Left ventricle myocardium inferior (tissue), 1 donor: Measurements from ENCODE around the gene BRD7. TPM values are rescaled to one million over a fixed set of nuclear protein-coding genes. Genes with fewer than 3 reads are reported as not detected.

Experiments
- DNase-seq: peaks from one replicate; pipeline ENCODE4 v3.0.0-alpha.2; 2020
- H3K27ac ChIP-seq: fragments of 200-600 bp; replicated peaks from 2 replicates; pipeline ENCODE4 v1.8.0; 2021
- H3K27me3 ChIP-seq: fragments of 200-600 bp; 2 replicates; pipeline ENCODE4 v1.8.0; 2021; ENCODE audit warnings: low read depth
- H3K36me3 ChIP-seq: fragments of 200-600 bp; 2 replicates; pipeline ENCODE4 v1.8.0; 2021
- H3K4me1 ChIP-seq: fragments of 200-600 bp; 2 replicates; pipeline ENCODE4 v1.8.0; 2021
- H3K4me3 ChIP-seq: fragments of 200-600 bp; 2 replicates; pipeline ENCODE4 v1.8.0; 2021; ENCODE audit warnings: mild to moderate bottlenecking, moderate library complexity
- H3K9me3 ChIP-seq: fragments of 200-600 bp; replicated peaks from 2 replicates; pipeline ENCODE4 v1.8.0; 2021
- CTCF ChIP-seq: fragments of 200-600 bp; IDR thresholded peaks from 2 replicates; pipeline ENCODE4 v1.8.0; 2021; ENCODE audit warnings: antibody characterized with exemption, mild to moderate bottlenecking, borderline replicate concordance
- intact Hi-C: fragments of 100-400 bp; cut with micrococcal nuclease; formaldehyde crosslinking; loops from one replicate; pipeline ENCODE4 v1.11.0; 2022
- total RNA-seq: library from RNA; stranded (reverse); fragmentation: NEBNext Ultra II Directional; extraction: Animal tissue kit (Norgen Biotek cat#: 25700); gene quantifications from one replicate; pipeline ENCODE4 v1.2.1, GENCODE V29; 2021
- donor health status: DM: no; HTN: yes; CAD: no; lungs with severe emphysema.

BRD7 gene
- total RNA-seq, 1 donor from 2014 or later = 52.3 TPM

- Histone ChIP-seq H3K9me3 (no peaks in the 10 kb centered on the region), H3K4me3 (no peak overlapping the region), H3K27ac (no peak overlapping the region), H3K4me1 (peaks cover 5% of the 10 kb centered on the region), H3K27me3 (peaks cover 7% of the 10 kb centered on the region), H3K36me3 (no peaks in the 10 kb centered on the region)
- intact Hi-C loops = no loop called here
- DNase-seq = no peak
- TF ChIP-seq CTCF = no peak
Measured at GRCh38 chr16:50302472-50303005, 66.2 kb downstream of the BRD7 start.

GRCh38 chr16:50301626-50302471, 66.9 kb downstream of the BRD7 start:
- no peak for DNase-seq
- Histone ChIP-seq H3K9me3 (no peaks in the 10 kb centered on the region), H3K4me3 (no peak overlapping the region), H3K4me1 (peaks cover 10% of the 10 kb centered on the region), H3K27me3 (peaks cover 7% of the 10 kb centered on the region), H3K36me3 (no peaks in the 10 kb centered on the region), H3K27ac (no peak overlapping the region)
- intact Hi-C loops = no loop called here
- TF ChIP-seq CTCF = no peak

- peaks cover 7% of the 10 kb centered on the region for H3K27me3 ChIP-seq
- no peak for DNase-seq
- H3K36me3 ChIP-seq = no peaks in the 10 kb centered on the region
- intact Hi-C loops = no loop called here
- no peak for TF ChIP-seq CTCF
- no peaks in the 10 kb centered on the region for H3K9me3 ChIP-seq
- no peak overlapping the region for H3K4me3 ChIP-seq
- H3K4me1 ChIP-seq = peaks cover 10% of the 10 kb centered on the region
- no peak overlapping the region for H3K27ac ChIP-seq
Measured at GRCh38 chr16:50300942-50301625, 67.7 kb downstream of the BRD7 start.

DNA sequence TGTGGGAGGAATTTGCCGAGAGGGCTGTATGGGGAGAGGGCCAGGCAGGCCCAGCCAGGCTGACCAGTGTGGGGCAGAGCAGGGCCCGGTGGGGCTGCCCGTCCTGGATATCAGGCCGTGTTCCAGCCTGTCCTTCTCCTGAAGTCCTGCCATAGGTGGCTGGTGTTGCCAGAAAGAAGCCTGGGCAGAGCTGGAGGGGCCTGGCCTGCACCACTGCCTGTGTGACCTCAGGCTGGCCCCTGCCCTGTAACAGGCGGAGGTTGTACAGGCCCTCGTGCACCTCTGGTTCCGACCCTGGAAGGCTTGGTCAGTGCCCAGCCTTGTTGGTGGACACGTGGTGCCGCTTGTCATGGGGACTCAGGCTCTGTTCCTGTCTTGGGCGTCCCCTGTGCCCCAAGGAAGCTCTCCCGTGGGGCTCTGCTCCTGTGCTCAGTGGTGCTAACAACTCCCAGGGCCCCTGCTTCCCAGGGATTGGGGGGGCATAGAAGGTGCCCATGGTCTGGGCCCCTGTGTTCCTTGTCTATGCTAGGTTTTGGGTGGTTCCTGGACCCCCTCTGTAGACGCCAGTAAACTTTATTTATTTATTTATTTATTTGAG, 69.2 kb downstream of the BRD7 start:
- no peak for DNase-seq
- Histone ChIP-seq H3K27ac (no peak overlapping the region), H3K9me3 (no peaks in the 10 kb centered on the region), H3K4me3 (no peak overlapping the region), H3K36me3 (no peaks in the 10 kb centered on the region), H3K27me3 (no peaks in the 10 kb centered on the region), H3K4me1 (peaks cover 10% of the 10 kb centered on the region)
- no peak for TF ChIP-seq CTCF
- intact Hi-C loops = no loop called here
